Right atrium auricular region (tissue), 2 donors: ENCODE measurements around the gene MYOZ1. TPM values are rescaled to one million over a fixed set of nuclear protein-coding genes. Genes with fewer than 3 reads are reported as not detected.

Source experiments
- DNase-seq: peaks from one replicate; pipeline ENCODE4 v3.0.0-alpha.2; 2019; ENCODE audit warnings: low spot score
- H3K27ac ChIP-seq, 2 donors: fragments of 200-600 bp; sonication (generic); 1 replicate in 1 of 2; 2 replicates in 1 of 2; pipeline ENCODE4 v1.5.1; 2016 to 2019
- H3K27me3 ChIP-seq, 2 donors: fragments of 200-600 bp; sonication (generic); one replicate each; pipeline versions ENCODE4 v1.5.1 to v1.6.0; 2017 to 2019
- H3K36me3 ChIP-seq: fragments of 200-600 bp; sonication (generic); one replicate; pipeline ENCODE4 v1.5.1; 2016
- H3K4me1 ChIP-seq, 2 donors: fragments of 200-600 bp; sonication (generic); one replicate each; pipeline versions ENCODE4 v1.5.1 to v1.6.0; 2017 to 2019
- H3K4me3 ChIP-seq, 2 donors: fragments of 200-600 bp; sonication (generic); 1 replicate in 1 of 2; 2 replicates in 1 of 2; pipeline ENCODE4 v1.5.1; 2017 to 2019; ENCODE audit warnings: mild to moderate bottlenecking in 1 of 2, moderate library complexity in 1 of 2
- H3K9me3 ChIP-seq, 2 donors: fragments of 200-600 bp; sonication (generic); one replicate each; pipeline ENCODE4 v1.5.1; 2019
- total RNA-seq, 2 donors: library from RNA; depleted of rRNA; stranded (reverse); fragments of >200 nt; gene quantifications; one replicate each; pipeline ENCODE4 v1.1.0, GENCODE V29; 2016
- TF ChIP-seq, protein P1 (sequence below), 2 donors: fragments of 200-600 bp; sonication (generic); IDR thresholded peaks; one replicate each; pipeline ENCODE4 v1.5.1; 2019; ENCODE audit warnings: antibody characterized with exemption in 2 of 2

Gene MYOZ1
- total RNA-seq, 2 donors from 2014 or later: 2.3 to 51.0 TPM

- DNase-seq: no peak
- no peaks in the 10 kb centered on the region for H3K4me1 ChIP-seq
- no peaks in the 10 kb centered on the region for H3K36me3 ChIP-seq
- H3K27me3 ChIP-seq: no peaks in the 10 kb centered on the region
- H3K4me3 ChIP-seq: no peak overlapping the region
- H3K9me3 ChIP-seq: no peaks in the 10 kb centered on the region
- H3K27ac ChIP-seq: no peak overlapping the region
- TF ChIP-seq, protein P1, sequence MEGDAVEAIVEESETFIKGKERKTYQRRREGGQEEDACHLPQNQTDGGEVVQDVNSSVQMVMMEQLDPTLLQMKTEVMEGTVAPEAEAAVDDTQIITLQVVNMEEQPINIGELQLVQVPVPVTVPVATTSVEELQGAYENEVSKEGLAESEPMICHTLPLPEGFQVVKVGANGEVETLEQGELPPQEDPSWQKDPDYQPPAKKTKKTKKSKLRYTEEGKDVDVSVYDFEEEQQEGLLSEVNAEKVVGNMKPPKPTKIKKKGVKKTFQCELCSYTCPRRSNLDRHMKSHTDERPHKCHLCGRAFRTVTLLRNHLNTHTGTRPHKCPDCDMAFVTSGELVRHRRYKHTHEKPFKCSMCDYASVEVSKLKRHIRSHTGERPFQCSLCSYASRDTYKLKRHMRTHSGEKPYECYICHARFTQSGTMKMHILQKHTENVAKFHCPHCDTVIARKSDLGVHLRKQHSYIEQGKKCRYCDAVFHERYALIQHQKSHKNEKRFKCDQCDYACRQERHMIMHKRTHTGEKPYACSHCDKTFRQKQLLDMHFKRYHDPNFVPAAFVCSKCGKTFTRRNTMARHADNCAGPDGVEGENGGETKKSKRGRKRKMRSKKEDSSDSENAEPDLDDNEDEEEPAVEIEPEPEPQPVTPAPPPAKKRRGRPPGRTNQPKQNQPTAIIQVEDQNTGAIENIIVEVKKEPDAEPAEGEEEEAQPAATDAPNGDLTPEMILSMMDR (IDR thresholded peaks at IDR 0.05): no peak
Observed at GRCh38 chr10:73597346-73597745, 43.9 kb downstream of the MYOZ1 start.

DNA sequence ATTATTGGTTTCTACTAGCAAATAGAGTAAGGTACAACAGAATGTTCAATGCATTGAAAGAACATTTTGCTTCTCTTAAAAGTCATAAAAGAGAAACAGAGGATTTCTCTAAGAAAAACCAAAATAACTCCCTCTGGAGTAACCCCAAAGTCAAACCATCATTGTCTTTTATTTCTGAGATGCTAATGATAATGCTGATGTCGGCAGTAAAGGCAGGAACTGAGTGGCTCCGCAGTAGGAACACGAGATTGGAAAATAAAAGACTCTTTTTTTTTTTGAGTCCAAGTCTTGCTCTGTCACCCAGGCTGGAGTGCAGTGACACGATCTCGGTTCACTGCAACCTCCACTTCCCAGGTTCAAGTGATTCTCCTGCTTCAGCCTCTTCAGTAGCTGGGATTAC lies 47.5 kb downstream of the MYOZ1 start:
- DNase-seq: no peak
- Histone ChIP-seq H3K36me3 (no peaks in the 10 kb centered on the region), H3K9me3 (no peaks in the 10 kb centered on the region), H3K27ac (no peak overlapping the region), H3K4me3 (no peak overlapping the region), H3K27me3 (no peaks in the 10 kb centered on the region), H3K4me1 (peaks cover 0 to 16% of the 10 kb centered on the region in 2 donors)
- TF ChIP-seq, protein P1 (IDR thresholded peaks at IDR 0.05): no peak

- no peak for DNase-seq
- H3K4me1 ChIP-seq: peaks cover 0 to 16% of the 10 kb centered on the region in 2 donors
- H3K27ac ChIP-seq: no peak overlapping the region
- no peak overlapping the region for H3K4me3 ChIP-seq
- no peaks in the 10 kb centered on the region for H3K9me3 ChIP-seq
- no peaks in the 10 kb centered on the region for H3K27me3 ChIP-seq
- TF ChIP-seq, protein P1 (IDR thresholded peaks at IDR 0.05): no peak
- H3K36me3 ChIP-seq: no peaks in the 10 kb centered on the region
Observed at GRCh38 chr10:73593110-73593509, 48.2 kb downstream of the MYOZ1 start.

GRCh38 chr10:73591935-73592699 lies 49.2 kb downstream of the MYOZ1 start:
- Histone ChIP-seq H3K4me1 (peaks cover 0 to 20% of the 10 kb centered on the region in 2 donors), H3K36me3 (no peaks in the 10 kb centered on the region), H3K27ac (peak overlapping the region; percentile 65 to 80), H3K27me3 (no peaks in the 10 kb centered on the region), H3K4me3 (no peak overlapping the region), H3K9me3 (no peaks in the 10 kb centered on the region)
- peak; percentile 65 for DNase-seq
- TF ChIP-seq, protein P1 (IDR thresholded peaks at IDR 0.05): no peak

- H3K4me3 ChIP-seq: peak within 1 kb of the TSS in 1 of 2 donors; percentile 16
- no peaks in the 10 kb centered on the region for H3K36me3 ChIP-seq
- H3K27me3 ChIP-seq: no peaks in the 10 kb centered on the region
- H3K4me1 ChIP-seq: peaks cover 0 to 30% of the 10 kb centered on the region in 2 donors
- H3K27ac ChIP-seq: peak within 1 kb of the TSS; percentile 65 to 80
- no peak for DNase-seq
- H3K9me3 ChIP-seq: no peaks in the 10 kb centered on the region
- TF ChIP-seq, protein P1 (IDR thresholded peaks at IDR 0.05): no peak
Observed at GRCh38 chr10:73590881-73591799, 50.1 kb downstream of the MYOZ1 start, which contains the start of gene USP54. USP54 (minus strand) TSS chr10:73591342; CDS start chr10:73575658, 15,684 bp downstream.
